ENCODE results near the gene TDRD12. TPM values are rescaled to one million over a fixed set of nuclear protein-coding genes. Genes with fewer than 3 reads are reported as not detected.

TDRD12 gene
- total RNA-seq, 1 experiment from 2014 or later: 1.3 TPM

DNA sequence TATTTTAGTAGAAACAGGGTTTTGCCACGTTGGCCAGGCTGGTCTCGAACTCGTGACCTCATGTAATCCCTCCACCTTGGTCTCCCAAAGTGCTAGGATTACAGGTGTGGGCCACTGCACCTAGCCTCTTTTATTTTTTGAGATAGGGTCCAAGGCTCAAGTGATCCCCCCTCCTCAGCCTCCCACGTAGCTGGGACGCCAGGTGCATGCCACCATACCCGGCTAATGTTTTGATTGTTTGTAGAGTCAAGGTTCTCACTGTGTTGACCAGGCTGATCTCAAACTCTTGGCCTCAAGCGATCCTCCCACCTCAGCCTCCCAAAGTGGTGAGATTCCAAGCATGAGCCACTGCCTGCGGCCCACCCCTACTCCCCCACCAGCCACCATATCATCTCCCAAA lies 143.7 kb downstream of the TDRD12 start:
- no peaks in the 10 kb centered on the region for H3K36me3 Mint-ChIP-seq
- H3K4me3 Mint-ChIP-seq: no peak overlapping the region
- ChIA-PET POLR2A (no interaction called here), CTCF (no interaction called here)
- H3K4me1 Mint-ChIP-seq: no peaks in the 10 kb centered on the region
- no peaks in the 10 kb centered on the region for H3K27me3 Mint-ChIP-seq (ENCODE audit: low read depth)
- TF ChIP-seq ZSCAN18 (CRISPR knock-in tag; IDR thresholded peaks at IDR 0.05): no peak
- TF ChIP-seq ERG (CRISPR knock-in tag; IDR thresholded peaks at IDR 0.05): no peak
- TF ChIP-seq, protein P1, sequence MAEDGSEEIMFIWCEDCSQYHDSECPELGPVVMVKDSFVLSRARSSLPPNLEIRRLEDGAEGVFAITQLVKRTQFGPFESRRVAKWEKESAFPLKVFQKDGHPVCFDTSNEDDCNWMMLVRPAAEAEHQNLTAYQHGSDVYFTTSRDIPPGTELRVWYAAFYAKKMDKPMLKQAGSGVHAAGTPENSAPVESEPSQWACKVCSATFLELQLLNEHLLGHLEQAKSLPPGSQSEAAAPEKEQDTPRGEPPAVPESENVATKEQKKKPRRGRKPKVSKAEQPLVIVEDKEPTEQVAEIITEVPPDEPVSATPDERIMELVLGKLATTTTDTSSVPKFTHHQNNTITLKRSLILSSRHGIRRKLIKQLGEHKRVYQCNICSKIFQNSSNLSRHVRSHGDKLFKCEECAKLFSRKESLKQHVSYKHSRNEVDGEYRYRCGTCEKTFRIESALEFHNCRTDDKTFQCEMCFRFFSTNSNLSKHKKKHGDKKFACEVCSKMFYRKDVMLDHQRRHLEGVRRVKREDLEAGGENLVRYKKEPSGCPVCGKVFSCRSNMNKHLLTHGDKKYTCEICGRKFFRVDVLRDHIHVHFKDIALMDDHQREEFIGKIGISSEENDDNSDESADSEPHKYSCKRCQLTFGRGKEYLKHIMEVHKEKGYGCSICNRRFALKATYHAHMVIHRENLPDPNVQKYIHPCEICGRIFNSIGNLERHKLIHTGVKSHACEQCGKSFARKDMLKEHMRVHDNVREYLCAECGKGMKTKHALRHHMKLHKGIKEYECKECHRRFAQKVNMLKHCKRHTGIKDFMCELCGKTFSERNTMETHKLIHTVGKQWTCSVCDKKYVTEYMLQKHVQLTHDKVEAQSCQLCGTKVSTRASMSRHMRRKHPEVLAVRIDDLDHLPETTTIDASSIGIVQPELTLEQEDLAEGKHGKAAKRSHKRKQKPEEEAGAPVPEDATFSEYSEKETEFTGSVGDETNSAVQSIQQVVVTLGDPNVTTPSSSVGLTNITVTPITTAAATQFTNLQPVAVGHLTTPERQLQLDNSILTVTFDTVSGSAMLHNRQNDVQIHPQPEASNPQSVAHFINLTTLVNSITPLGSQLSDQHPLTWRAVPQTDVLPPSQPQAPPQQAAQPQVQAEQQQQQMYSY (CRISPR knock-in tag; IDR thresholded peaks at IDR 0.05): no peak
- no peak for TF ChIP-seq HMGXB4 (CRISPR knock-in tag; IDR thresholded peaks at IDR 0.05)
- TF ChIP-seq ZBTB43 (CRISPR knock-in tag; IDR thresholded peaks at IDR 0.05): no peak
- TF ChIP-seq ZNF281 (CRISPR knock-in tag; IDR thresholded peaks at IDR 0.05): no peak
- no peak for TF ChIP-seq ZNF121 (CRISPR knock-in tag; IDR thresholded peaks at IDR 0.05)
- no peak for TF ChIP-seq TP53 (CRISPR knock-in tag; IDR thresholded peaks at IDR 0.05)
- TF ChIP-seq MXD4 (CRISPR knock-in tag; IDR thresholded peaks at IDR 0.05; ENCODE audit: borderline replicate concordance): no peak
- no peak for TF ChIP-seq MYBL2 (CRISPR knock-in tag; IDR thresholded peaks at IDR 0.05)
- no peak for TF ChIP-seq EMX1 (CRISPR knock-in tag; IDR thresholded peaks at IDR 0.05)
- no peak for TF ChIP-seq ESRRA (CRISPR knock-in tag; IDR thresholded peaks at IDR 0.05; ENCODE audit: borderline replicate concordance)
- TF ChIP-seq SMAD3 (CRISPR knock-in tag; IDR thresholded peaks at IDR 0.05; ENCODE audit: borderline replicate concordance): no peak
- no peak for TF ChIP-seq JAZF1 (CRISPR knock-in tag; IDR thresholded peaks at IDR 0.05)
- no peak for TF ChIP-seq SOX15 (CRISPR knock-in tag; IDR thresholded peaks at IDR 0.05)
- no peak for TF ChIP-seq TEAD4 (CRISPR knock-in tag; IDR thresholded peaks at IDR 0.05)
- TF ChIP-seq, protein P2, sequence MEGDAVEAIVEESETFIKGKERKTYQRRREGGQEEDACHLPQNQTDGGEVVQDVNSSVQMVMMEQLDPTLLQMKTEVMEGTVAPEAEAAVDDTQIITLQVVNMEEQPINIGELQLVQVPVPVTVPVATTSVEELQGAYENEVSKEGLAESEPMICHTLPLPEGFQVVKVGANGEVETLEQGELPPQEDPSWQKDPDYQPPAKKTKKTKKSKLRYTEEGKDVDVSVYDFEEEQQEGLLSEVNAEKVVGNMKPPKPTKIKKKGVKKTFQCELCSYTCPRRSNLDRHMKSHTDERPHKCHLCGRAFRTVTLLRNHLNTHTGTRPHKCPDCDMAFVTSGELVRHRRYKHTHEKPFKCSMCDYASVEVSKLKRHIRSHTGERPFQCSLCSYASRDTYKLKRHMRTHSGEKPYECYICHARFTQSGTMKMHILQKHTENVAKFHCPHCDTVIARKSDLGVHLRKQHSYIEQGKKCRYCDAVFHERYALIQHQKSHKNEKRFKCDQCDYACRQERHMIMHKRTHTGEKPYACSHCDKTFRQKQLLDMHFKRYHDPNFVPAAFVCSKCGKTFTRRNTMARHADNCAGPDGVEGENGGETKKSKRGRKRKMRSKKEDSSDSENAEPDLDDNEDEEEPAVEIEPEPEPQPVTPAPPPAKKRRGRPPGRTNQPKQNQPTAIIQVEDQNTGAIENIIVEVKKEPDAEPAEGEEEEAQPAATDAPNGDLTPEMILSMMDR (IDR thresholded peaks at IDR 0.05): no peak
- TF ChIP-seq, protein P3, sequence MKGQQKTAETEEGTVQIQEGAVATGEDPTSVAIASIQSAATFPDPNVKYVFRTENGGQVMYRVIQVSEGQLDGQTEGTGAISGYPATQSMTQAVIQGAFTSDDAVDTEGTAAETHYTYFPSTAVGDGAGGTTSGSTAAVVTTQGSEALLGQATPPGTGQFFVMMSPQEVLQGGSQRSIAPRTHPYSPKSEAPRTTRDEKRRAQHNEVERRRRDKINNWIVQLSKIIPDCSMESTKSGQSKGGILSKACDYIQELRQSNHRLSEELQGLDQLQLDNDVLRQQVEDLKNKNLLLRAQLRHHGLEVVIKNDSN (CRISPR knock-in tag; IDR thresholded peaks at IDR 0.05): no peak
- no peak for TF ChIP-seq ZNF138 (CRISPR knock-in tag; conservative IDR thresholded peaks at IDR 0.05)
- TF ChIP-seq JUN (CRISPR knock-in tag; IDR thresholded peaks at IDR 0.05): no peak
- no peaks in the 10 kb centered on the region for H3K9me3 Mint-ChIP-seq
- no peak overlapping the region for H3K27ac Mint-ChIP-seq
- no peak for ATAC-seq
- no peak for DNase-seq (ENCODE audit: low spot score)
